ENCODE measurements around the gene ATCAY.

DNA sequence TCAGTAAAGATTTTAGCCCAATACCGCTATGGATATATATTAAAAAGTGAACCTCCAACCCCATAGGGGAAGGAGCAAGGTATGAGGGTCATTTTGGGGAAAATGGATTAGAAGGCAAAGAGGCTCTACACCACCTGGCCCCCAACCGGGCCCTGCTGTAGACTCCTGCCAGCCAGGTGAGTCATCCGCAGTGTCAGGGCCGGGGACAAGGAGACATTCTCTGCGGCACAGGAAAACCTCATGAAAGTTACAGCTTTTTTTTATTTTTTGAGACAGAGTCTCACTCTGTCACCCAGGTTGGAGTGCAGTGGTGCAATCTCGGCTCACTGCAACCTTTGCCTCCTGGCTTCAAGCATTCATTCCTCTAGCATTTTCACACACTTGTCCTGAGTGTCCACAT is 43.6 kb upstream of the ATCAY start:
- TF ChIP-seq, protein P1, sequence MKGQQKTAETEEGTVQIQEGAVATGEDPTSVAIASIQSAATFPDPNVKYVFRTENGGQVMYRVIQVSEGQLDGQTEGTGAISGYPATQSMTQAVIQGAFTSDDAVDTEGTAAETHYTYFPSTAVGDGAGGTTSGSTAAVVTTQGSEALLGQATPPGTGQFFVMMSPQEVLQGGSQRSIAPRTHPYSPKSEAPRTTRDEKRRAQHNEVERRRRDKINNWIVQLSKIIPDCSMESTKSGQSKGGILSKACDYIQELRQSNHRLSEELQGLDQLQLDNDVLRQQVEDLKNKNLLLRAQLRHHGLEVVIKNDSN (IDR thresholded peaks at IDR 0.05) = no peak
- no peak for TF ChIP-seq TEAD4 (IDR thresholded peaks at IDR 0.05)
- TF ChIP-seq CEBPB (IDR thresholded peaks at IDR 0.05) = no peak
- no peak for TF ChIP-seq TAF1 (IDR thresholded peaks at IDR 0.05; ENCODE audit: low read depth)
- no peak for TF ChIP-seq ZBTB7A (IDR thresholded peaks at IDR 0.05; ENCODE audit: low read depth)
